ENCODE data around the gene DENND1B. TPM values are rescaled to one million over a fixed set of nuclear protein-coding genes. Genes with fewer than 3 reads are reported as not detected.
"Not testable (repeated sequence)": the region's sequence is repeated elsewhere in the genome, so short reads cannot be mapped to it uniquely, and the experiment has no call there.

DENND1B gene
- total RNA-seq, 1 donor from 2014 or later: 7.5 TPM

DNA sequence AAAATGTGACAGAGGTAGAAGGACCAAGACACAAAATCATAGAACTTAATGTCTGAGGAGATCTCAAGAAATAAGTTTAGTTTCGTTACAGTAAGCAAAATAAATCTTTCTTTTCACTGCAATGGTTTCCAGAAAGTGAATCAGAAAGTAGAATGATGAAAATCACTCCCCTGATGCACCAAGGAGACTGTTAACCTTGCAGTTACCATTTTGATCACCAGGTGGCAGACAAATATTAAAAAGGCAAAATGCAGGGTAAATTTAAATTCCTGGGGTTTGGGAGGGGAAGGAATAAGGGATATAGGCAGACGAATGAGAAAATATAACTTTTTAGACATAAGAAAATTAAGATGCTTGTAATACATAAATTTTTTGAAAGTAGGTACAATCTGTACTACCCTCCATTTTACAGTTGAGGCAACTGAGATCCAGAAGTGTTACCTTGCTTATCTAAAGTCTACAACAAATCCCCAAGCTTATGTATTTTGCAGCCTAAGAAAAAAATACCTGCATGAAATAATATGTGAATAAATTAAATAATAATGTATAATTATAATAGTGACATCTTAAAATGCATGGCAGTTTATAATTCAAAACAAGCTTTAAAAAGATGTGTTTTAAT, 254.1 kb downstream of the DENND1B start:
- Histone ChIP-seq H3K4me3 (ENCODE audit: low read depth, low read length) (no peak overlapping the region), H3K27me3 (ENCODE audit: control insufficient read depth, insufficient read depth, low read length) (no peaks in the 10 kb centered on the region), H3K36me3 (ENCODE audit: control insufficient read depth, insufficient read depth, low read length) (no peaks in the 10 kb centered on the region)
- TF ChIP-seq, protein P1, sequence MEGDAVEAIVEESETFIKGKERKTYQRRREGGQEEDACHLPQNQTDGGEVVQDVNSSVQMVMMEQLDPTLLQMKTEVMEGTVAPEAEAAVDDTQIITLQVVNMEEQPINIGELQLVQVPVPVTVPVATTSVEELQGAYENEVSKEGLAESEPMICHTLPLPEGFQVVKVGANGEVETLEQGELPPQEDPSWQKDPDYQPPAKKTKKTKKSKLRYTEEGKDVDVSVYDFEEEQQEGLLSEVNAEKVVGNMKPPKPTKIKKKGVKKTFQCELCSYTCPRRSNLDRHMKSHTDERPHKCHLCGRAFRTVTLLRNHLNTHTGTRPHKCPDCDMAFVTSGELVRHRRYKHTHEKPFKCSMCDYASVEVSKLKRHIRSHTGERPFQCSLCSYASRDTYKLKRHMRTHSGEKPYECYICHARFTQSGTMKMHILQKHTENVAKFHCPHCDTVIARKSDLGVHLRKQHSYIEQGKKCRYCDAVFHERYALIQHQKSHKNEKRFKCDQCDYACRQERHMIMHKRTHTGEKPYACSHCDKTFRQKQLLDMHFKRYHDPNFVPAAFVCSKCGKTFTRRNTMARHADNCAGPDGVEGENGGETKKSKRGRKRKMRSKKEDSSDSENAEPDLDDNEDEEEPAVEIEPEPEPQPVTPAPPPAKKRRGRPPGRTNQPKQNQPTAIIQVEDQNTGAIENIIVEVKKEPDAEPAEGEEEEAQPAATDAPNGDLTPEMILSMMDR (IDR thresholded peaks at IDR 0.05; ENCODE audit: insufficient read depth, low read length, poor library complexity, severe bottlenecking): peak; percentile 55
- no peak for DNase-seq (ENCODE audit: low read depth)

- no peak overlapping the region for H3K4me3 ChIP-seq (ENCODE audit: low read depth, low read length)
- no peaks in the 10 kb centered on the region for H3K27me3 ChIP-seq (ENCODE audit: control insufficient read depth, insufficient read depth, low read length)
- TF ChIP-seq, protein P1 (IDR thresholded peaks at IDR 0.05; ENCODE audit: insufficient read depth, low read length, poor library complexity, severe bottlenecking): peak; percentile 49
- no peak for DNase-seq (ENCODE audit: low read depth)
- H3K36me3 ChIP-seq (ENCODE audit: control insufficient read depth, insufficient read depth, low read length): no peaks in the 10 kb centered on the region
Measured at GRCh38 chr1:197519741-197520334, 255.4 kb downstream of the DENND1B start.

DNA sequence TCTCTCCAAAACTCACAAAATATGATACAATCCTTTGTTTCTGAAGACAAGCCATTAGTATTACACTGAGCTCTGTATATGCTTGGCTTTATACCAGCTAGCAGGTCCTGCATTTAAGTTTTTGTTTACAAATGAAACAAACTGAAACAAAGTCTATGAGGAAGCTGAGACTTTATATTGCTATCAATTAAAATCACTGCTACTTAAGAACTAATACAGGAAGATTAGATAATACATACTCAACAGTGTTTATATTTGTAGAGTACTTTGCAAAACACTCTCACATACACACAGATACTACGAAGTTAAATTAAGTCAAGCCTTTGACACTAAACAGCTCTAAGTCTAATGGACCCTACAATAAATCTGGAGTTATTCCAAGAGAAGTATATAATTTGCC, 259.9 kb downstream of the DENND1B start:
- DNase-seq (ENCODE audit: low read depth): no peak
- TF ChIP-seq, protein P1 (IDR thresholded peaks at IDR 0.05; ENCODE audit: insufficient read depth, low read length, poor library complexity, severe bottlenecking): no peak
- Histone ChIP-seq H3K27me3 (ENCODE audit: control insufficient read depth, insufficient read depth, low read length) (no peaks in the 10 kb centered on the region), H3K4me3 (ENCODE audit: low read depth, low read length) (no peak overlapping the region), H3K36me3 (ENCODE audit: control insufficient read depth, insufficient read depth, low read length) (no peaks in the 10 kb centered on the region)

DNA sequence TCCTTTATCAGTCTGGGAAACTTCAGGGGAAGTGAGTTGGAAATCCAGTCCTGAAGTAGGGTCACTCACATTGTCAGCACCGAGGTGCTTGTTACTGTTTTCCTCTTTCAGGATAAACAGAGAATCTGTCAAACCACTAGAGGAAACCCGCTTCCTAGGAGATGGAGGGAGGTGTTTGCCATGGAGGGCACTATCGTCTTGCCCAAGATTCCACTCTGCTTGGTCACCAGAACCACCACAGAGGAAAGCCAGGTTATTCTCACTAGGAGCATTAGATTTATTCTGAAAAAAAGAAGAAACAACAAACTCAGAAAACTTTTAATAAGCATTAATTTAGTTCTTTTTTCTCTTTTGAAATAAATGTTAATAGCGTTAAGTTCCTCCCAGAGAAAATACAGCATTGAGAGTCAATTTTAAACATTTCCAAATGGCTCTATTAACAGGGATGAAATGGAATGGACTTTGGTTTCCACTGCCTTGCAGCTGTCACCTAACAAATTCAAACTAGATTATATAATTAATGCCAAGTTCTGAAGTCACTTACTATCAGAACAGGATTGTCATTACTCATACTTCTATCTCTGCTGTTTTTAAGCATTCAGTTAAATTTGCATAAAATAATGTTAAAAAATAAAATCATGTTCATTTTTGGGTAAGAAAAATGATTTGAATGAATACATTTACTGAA, 264.4 kb downstream of the DENND1B start:
- DNase-seq (ENCODE audit: low read depth): no peak
- Histone ChIP-seq H3K27me3 (ENCODE audit: control insufficient read depth, insufficient read depth, low read length) (no peaks in the 10 kb centered on the region), H3K4me3 (ENCODE audit: low read depth, low read length) (no peak overlapping the region), H3K36me3 (ENCODE audit: control insufficient read depth, insufficient read depth, low read length) (no peaks in the 10 kb centered on the region)
- TF ChIP-seq, protein P1 (IDR thresholded peaks at IDR 0.05; ENCODE audit: insufficient read depth, low read length, poor library complexity, severe bottlenecking): no peak

GRCh38 chr1:197496722-197497121, 278.6 kb downstream of the DENND1B start:
- Histone ChIP-seq H3K27me3 (ENCODE audit: control insufficient read depth, insufficient read depth, low read length) (no peaks in the 10 kb centered on the region), H3K36me3 (ENCODE audit: control insufficient read depth, insufficient read depth, low read length) (no peaks in the 10 kb centered on the region), H3K4me3 (ENCODE audit: low read depth, low read length) (no peak overlapping the region)
- TF ChIP-seq, protein P1 (IDR thresholded peaks at IDR 0.05; ENCODE audit: insufficient read depth, low read length, poor library complexity, severe bottlenecking): no peak
- DNase-seq (ENCODE audit: low read depth): no peak

DNA sequence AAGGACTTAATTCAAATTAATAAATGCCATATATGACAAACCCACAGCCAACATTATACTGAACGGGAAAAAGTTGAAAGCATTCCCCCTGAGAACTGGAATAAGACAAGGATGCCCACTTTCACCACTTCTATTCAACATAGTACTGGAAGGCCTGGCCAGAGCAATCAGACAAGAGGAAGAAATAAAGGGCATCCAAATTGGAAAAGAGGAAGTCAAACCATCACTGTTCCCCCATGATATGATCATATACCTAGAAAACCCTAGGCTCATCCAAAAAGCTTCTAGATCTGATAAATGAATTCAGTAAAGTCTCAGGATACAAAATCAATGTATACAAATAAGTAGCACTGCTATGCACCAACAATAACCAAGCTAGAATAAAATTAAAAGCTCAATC, 283.8 kb downstream of the DENND1B start:
- not testable (repeated sequence) for H3K36me3 ChIP-seq (ENCODE audit: control insufficient read depth, insufficient read depth, low read length); H3K27me3 ChIP-seq (ENCODE audit: control insufficient read depth, insufficient read depth, low read length); H3K4me3 ChIP-seq (ENCODE audit: low read depth, low read length); DNase-seq (ENCODE audit: low read depth)
